Measurements from ENCODE around the gene ESRRA. TPM values are rescaled to one million over a fixed set of nuclear protein-coding genes. Genes with fewer than 3 reads are reported as not detected.

The ESRRA gene
- total RNA-seq, 4 donors from 2014 or later = 26.0 to 39.3 (median 28.7) TPM

DNA sequence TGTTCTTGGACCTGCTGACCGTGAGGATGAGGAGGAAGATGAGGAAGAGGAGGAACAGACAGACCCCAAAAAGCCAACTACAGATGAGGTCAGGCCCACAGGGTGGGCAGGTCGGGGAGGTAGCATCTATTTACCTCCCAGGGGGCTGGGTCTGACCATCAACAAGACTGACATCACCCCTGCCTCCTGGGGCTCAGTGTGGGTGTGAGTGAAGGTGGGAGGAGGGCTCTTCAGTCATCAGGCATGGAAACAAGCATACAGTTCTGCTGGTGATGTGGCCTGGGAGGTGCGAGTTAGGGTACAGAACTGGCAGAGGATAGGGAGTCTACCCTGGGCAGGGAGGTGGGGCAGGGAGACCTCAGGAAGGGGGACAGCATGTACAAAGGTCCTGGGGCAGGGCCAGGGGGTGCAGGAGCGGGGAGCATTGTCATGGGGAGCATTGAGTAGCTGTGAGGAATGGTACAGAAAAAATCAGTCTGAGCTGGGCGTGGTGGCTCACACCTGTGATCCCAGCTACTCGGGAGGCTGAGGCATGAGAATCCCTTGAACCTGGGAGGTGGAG is 45.1 kb upstream of the ESRRA start:
- 89 to 95% methylated on average over 6 of the region's 6 CpGs for WGBS, 2 donors
- H3K27me3 ChIP-seq = no peaks in the 10 kb centered on the region
- no peak for TF ChIP-seq POLR2A (IDR thresholded peaks at IDR 0.05)
- TF ChIP-seq EP300 (IDR thresholded peaks at IDR 0.05) = no peak
- TF ChIP-seq, protein P1, sequence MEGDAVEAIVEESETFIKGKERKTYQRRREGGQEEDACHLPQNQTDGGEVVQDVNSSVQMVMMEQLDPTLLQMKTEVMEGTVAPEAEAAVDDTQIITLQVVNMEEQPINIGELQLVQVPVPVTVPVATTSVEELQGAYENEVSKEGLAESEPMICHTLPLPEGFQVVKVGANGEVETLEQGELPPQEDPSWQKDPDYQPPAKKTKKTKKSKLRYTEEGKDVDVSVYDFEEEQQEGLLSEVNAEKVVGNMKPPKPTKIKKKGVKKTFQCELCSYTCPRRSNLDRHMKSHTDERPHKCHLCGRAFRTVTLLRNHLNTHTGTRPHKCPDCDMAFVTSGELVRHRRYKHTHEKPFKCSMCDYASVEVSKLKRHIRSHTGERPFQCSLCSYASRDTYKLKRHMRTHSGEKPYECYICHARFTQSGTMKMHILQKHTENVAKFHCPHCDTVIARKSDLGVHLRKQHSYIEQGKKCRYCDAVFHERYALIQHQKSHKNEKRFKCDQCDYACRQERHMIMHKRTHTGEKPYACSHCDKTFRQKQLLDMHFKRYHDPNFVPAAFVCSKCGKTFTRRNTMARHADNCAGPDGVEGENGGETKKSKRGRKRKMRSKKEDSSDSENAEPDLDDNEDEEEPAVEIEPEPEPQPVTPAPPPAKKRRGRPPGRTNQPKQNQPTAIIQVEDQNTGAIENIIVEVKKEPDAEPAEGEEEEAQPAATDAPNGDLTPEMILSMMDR (IDR thresholded peaks at IDR 0.05) = no peak
- H3K9me3 ChIP-seq = no peaks in the 10 kb centered on the region
- DNase-seq (ENCODE audit: low spot score in 2 of 2) = no peak
- no peak overlapping the region for H3K27ac ChIP-seq
- no peaks in the 10 kb centered on the region for H3K4me1 ChIP-seq
- H3K4me3 ChIP-seq = no peak overlapping the region
- peaks cover 0 to 98% (median 6%) of the 10 kb centered on the region in 3 donors for H3K36me3 ChIP-seq

DNA sequence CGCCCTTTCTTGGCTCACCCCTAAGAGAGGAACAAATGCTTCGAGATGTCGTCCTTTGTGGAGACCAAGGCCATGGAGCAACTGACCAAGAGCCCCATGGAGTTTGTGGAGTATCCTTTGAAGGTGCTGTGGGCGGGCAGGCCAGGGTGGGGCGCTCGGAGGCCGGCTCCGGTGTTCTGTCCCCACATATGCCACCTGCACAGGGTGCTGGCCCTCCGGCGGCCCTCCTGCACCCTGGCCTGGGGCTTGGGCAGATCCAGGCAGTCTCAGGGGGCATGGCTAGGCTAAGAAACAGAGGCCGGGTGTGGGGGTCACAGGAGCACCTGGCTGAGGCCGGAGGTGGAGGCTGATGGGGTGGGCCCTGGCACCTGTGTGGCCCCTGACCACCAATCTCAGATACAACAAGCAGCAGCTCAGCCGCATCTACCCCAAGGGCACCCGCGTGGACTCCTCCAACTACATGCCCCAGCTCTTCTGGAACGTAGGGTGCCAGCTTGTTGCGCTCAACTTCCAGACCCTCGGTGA is 43.7 kb upstream of the ESRRA start:
- Histone ChIP-seq H3K4me1 (no peaks in the 10 kb centered on the region), H3K27me3 (no peaks in the 10 kb centered on the region), H3K9me3 (no peaks in the 10 kb centered on the region), H3K4me3 (no peak overlapping the region), H3K27ac (no peak overlapping the region), H3K36me3 (peaks cover 0 to 98% (median 6%) of the 10 kb centered on the region in 3 donors)
- TF ChIP-seq, protein P1 (IDR thresholded peaks at IDR 0.05) = no peak
- TF ChIP-seq POLR2A (IDR thresholded peaks at IDR 0.05) (no peak), EP300 (IDR thresholded peaks at IDR 0.05) (no peak)
- 90 to 92% methylated on average over 15 to 17 of the region's 18 CpGs for WGBS, 2 donors
- DNase-seq (ENCODE audit: low spot score in 2 of 2) = no peak

DNA sequence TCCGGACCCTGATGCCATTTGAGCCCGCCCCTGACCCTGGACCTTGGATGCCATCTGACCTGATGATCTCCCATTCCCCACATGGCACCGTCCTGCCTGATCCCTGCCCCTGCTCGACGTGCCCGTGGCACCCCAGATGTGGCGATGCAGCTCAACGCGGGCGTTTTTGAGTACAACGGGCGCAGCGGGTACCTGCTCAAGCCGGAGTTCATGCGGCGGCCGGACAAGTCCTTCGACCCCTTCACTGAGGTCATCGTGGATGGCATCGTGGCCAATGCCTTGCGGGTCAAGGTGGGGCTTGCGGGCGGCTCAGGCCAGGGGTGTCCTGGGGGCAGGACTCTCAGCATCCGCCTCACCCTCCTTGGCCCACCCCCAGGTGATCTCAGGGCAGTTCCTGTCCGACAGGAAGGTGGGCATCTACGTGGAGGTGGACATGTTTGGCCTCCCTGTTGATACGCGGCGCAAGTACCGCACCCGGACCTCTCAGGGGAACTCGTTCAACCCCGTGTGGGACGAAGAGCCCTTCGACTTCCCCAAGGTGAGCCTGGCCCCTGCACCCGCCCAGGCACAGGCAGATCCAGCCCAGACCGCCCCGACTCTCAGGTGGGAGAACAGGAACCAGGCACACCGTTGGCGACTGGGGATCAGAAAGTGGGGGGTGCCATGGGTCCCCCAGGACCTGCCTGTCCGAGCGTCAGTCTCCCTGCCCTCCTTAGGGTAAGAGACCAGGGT is 42.9 kb upstream of the ESRRA start:
- Histone ChIP-seq H3K27ac (no peak overlapping the region), H3K4me3 (no peak overlapping the region), H3K9me3 (no peaks in the 10 kb centered on the region), H3K4me1 (peaks cover 0 to 8% (median 5%) of the 10 kb centered on the region in 4 donors), H3K27me3 (no peaks in the 10 kb centered on the region), H3K36me3 (peaks cover 0 to 97% (median 6%) of the 10 kb centered on the region in 3 donors)
- DNase-seq (ENCODE audit: low spot score in 2 of 2) = no peak
- WGBS, 2 donors = 91 to 92% methylated on average over 34 to 36 of the region's 42 CpGs
- TF ChIP-seq POLR2A (IDR thresholded peaks at IDR 0.05) (no peak), EP300 (IDR thresholded peaks at IDR 0.05) (no peak)
- TF ChIP-seq, protein P1 (IDR thresholded peaks at IDR 0.05) = no peak

DNA sequence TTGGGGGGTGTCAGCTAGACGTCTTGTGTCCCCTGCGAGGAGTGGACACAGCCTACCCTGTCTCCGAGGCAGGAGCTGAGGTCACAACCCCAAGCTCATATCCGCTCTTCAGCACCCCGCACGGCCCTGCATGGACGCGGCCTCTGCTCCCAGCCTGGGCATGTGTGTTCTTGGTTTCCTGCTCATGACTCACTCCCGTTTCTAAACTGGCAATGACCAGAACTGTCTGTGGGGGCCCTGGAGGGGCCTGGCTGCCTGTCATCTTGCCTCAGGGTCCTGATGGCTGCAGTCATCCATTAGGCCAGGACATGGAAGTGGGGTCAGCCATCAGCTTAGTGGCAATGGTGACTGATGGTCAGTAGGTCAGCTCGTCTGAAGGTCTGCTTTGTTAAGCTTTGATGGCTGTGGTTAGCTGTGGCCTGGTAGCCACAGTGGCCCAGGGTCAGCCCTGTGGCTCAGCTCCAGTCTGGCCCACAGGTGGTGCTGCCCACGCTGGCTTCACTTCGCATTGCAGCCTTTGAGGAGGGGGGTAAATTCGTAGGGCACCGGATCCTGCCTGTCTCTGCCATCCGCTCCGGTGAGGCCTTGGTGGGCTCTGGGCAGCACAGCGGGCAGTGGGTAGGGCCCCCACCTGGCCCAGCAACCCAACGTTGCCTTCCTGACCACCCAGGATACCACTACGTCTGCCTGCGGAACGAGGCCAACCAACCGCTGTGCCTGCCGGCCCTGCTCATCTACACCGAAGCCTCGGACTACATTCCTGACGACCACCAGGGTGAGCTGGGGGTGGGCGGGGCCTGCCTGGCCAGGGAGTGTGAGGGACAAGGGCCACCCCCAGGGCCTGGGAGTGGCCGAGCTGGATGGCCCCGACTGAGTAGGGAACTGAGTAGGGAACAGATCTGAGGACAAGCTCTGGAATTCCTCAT is 42.0 kb upstream of the ESRRA start:
- no peak overlapping the region for H3K4me3 ChIP-seq
- TF ChIP-seq, protein P1 (IDR thresholded peaks at IDR 0.05) = no peak
- no peak for TF ChIP-seq EP300 (IDR thresholded peaks at IDR 0.05)
- no peak for TF ChIP-seq POLR2A (IDR thresholded peaks at IDR 0.05)
- DNase-seq (ENCODE audit: low spot score in 2 of 2) = no peak
- peaks cover 0 to 89% (median 6%) of the 10 kb centered on the region in 3 donors for H3K36me3 ChIP-seq
- no peak overlapping the region for H3K27ac ChIP-seq
- 69 to 72% methylated on average over 16 to 28 of the region's 29 CpGs for WGBS, 2 donors
- H3K9me3 ChIP-seq = no peaks in the 10 kb centered on the region
- H3K27me3 ChIP-seq = no peaks in the 10 kb centered on the region
- H3K4me1 ChIP-seq = peaks cover 0 to 17% (median 13%) of the 10 kb centered on the region in 4 donors

Data from tibial nerve (tissue), 4 donors.